IPS-11a (cell line): Measurements from ENCODE around the gene ABCC1.

Experiments used
- H3K4me3 ChIP-seq: one replicate; pipeline ENCODE4 v1.5.1; 2013; ENCODE audit warnings: low read depth, low read length, control low read depth

Gene ABCC1

GRCh38 chr16:16073891-16074881 lies 124.8 kb downstream of the ABCC1 start:
- H3K4me3 ChIP-seq: no peak overlapping the region

GRCh38 chr16:16075488-16076422 lies 126.3 kb downstream of the ABCC1 start:
- H3K4me3 ChIP-seq: no peak overlapping the region

- H3K4me3 ChIP-seq: no peak overlapping the region
These were observed 127.0 kb downstream of the ABCC1 start for GRCh38 chr16:16076423-16076813.

GRCh38 chr16:16080465-16081065 lies 131.1 kb downstream of the ABCC1 start:
- no peak overlapping the region for H3K4me3 ChIP-seq

GRCh38 chr16:16081141-16081540 lies 131.7 kb downstream of the ABCC1 start:
- H3K4me3 ChIP-seq: no peak overlapping the region

GRCh38 chr16:16082255-16082654 lies 132.8 kb downstream of the ABCC1 start:
- no peak overlapping the region for H3K4me3 ChIP-seq

GRCh38 chr16:16083421-16084156 lies 134.2 kb downstream of the ABCC1 start:
- no peak overlapping the region for H3K4me3 ChIP-seq

GRCh38 chr16:16084874-16085273 lies 135.5 kb downstream of the ABCC1 start:
- no peak overlapping the region for H3K4me3 ChIP-seq

GRCh38 chr16:16086653-16087446 lies 137.4 kb downstream of the ABCC1 start:
- H3K4me3 ChIP-seq: no peak overlapping the region

GRCh38 chr16:16090238-16090637 lies 140.8 kb downstream of the ABCC1 start:
- H3K4me3 ChIP-seq: no peak overlapping the region

GRCh38 chr16:16092925-16093627 lies 143.7 kb downstream of the ABCC1 start:
- no peak overlapping the region for H3K4me3 ChIP-seq

- no peak overlapping the region for H3K4me3 ChIP-seq
These were observed 144.4 kb downstream of the ABCC1 start for GRCh38 chr16:16093628-16094332.

GRCh38 chr16:16095646-16096045 lies 146.2 kb downstream of the ABCC1 start:
- no peak overlapping the region for H3K4me3 ChIP-seq

GRCh38 chr16:16096121-16096857 lies 146.9 kb downstream of the ABCC1 start:
- no peak overlapping the region for H3K4me3 ChIP-seq

GRCh38 chr16:16096858-16097213 lies 147.4 kb downstream of the ABCC1 start:
- H3K4me3 ChIP-seq: no peak overlapping the region

GRCh38 chr16:16099320-16099719 lies 149.9 kb downstream of the ABCC1 start:
- H3K4me3 ChIP-seq: no peak overlapping the region

- H3K4me3 ChIP-seq: no peak overlapping the region
These were observed 151.2 kb downstream of the ABCC1 start for GRCh38 chr16:16100631-16101030.

- no peak overlapping the region for H3K4me3 ChIP-seq
These were observed 152.2 kb downstream of the ABCC1 start for GRCh38 chr16:16101585-16101984.
